Naive B cell (primary cell): Measurements from ENCODE around the gene RASL12. TPM values are rescaled to one million over a fixed set of nuclear protein-coding genes. Genes with fewer than 3 reads are reported as not detected.

ENCODE experiments used
- ATAC-seq, 2 donors: fragments of 150-1000 bp; cut with Tn5 transposase; 2 replicates each; pipeline ENCODE4 v1.10.0; 2021; ENCODE audit warnings: low read depth in 2 of 2, mild to moderate bottlenecking in 2 of 2, moderate library complexity in 2 of 2
- DNase-seq: peaks from one replicate; pipeline ENCODE4 v3.0.0; 2022
- H3K27ac Mint-ChIP-seq, 6 donors: one replicate each; pipeline ENCODE4 v1.8.0; 2020 to 2022; ENCODE audit warnings: mild to moderate bottlenecking in 6 of 6, mixed read lengths in 6 of 6, moderate library complexity in 5 of 6, inconsistent platforms in 2 of 6
- H3K27me3 Mint-ChIP-seq, 3 donors: one replicate each; pipeline ENCODE4 v1.8.0; 2021 to 2022; ENCODE audit warnings: mixed read lengths in 3 of 3, mild to moderate bottlenecking in 1 of 3
- H3K36me3 Mint-ChIP-seq, 2 donors: one replicate each; pipeline ENCODE4 v1.8.0; 2020 to 2022; ENCODE audit warnings: mixed read lengths in 2 of 2, inconsistent platforms in 1 of 2, mild to moderate bottlenecking in 1 of 2
- H3K4me1 Mint-ChIP-seq, 3 donors: one replicate each; pipeline ENCODE4 v1.8.0; 2020 to 2022; ENCODE audit warnings: mixed read lengths in 3 of 3, inconsistent platforms in 1 of 3, mild to moderate bottlenecking in 1 of 3, moderate library complexity in 1 of 3
- H3K4me3 Mint-ChIP-seq, 8 donors: one replicate each; pipeline ENCODE4 v1.8.0; 2020 to 2022; ENCODE audit warnings: mild to moderate bottlenecking in 8 of 8, mixed read lengths in 8 of 8, moderate library complexity in 8 of 8, inconsistent platforms in 2 of 8
- H3K9me3 Mint-ChIP-seq, 7 donors: one replicate each; pipeline ENCODE4 v1.8.0; 2020 to 2022; ENCODE audit warnings: mixed read lengths in 7 of 7, mild to moderate bottlenecking in 5 of 7, inconsistent platforms in 2 of 7, moderate library complexity in 1 of 7
- polyA plus RNA-seq, 6 donors: library from polyadenylated mRNA; unstranded; fragments of 300-500 nt; fragmentation: Illumina TruSeq; gene quantifications; one replicate each; pipeline ENCODE4 v1.2.3, GENCODE V29; 2021; ENCODE audit warnings: low read depth in 6 of 6

RASL12 gene
- polyA plus RNA-seq, 6 donors from 2014 or later = not detected

- Mint-ChIP-seq H3K27me3 (peaks cover 18 to 34% (median 32%) of the 10 kb centered on the region in 3 donors), H3K4me1 (peaks cover 0 to 6% (median 5%) of the 10 kb centered on the region in 3 donors), H3K4me3 (no peak overlapping the region), H3K36me3 (no peaks in the 10 kb centered on the region), H3K9me3 (no peaks in the 10 kb centered on the region), H3K27ac (peak overlapping the region in 1 of 6 donors; percentile 16)
- ATAC-seq = no peak
- no peak for DNase-seq
Measured at GRCh38 chr15:65087411-65087810, 19.6 kb upstream of the RASL12 start.

- H3K9me3 Mint-ChIP-seq = no peaks in the 10 kb centered on the region
- ATAC-seq (peak; percentile 23 to 38), DNase-seq (no peak)
- peaks cover 0 to 8% (median 7%) of the 10 kb centered on the region in 3 donors for H3K4me1 Mint-ChIP-seq
- no peak overlapping the region for H3K27ac Mint-ChIP-seq
- no peak overlapping the region for H3K4me3 Mint-ChIP-seq
- H3K36me3 Mint-ChIP-seq = no peaks in the 10 kb centered on the region
- H3K27me3 Mint-ChIP-seq = peaks cover 21 to 41% (median 38%) of the 10 kb centered on the region in 3 donors
Measured at GRCh38 chr15:65086680-65087111, 18.9 kb upstream of the RASL12 start.

GRCh38 chr15:65085990-65086679, 18.3 kb upstream of the RASL12 start:
- ATAC-seq (peak in 1 of 2 donors; percentile 32), DNase-seq (no peak)
- H3K9me3 Mint-ChIP-seq = no peaks in the 10 kb centered on the region
- peaks cover 24 to 46% (median 44%) of the 10 kb centered on the region in 3 donors for H3K27me3 Mint-ChIP-seq
- peak overlapping the region in 1 of 8 donors; percentile 57 for H3K4me3 Mint-ChIP-seq
- peaks cover 0 to 8% (median 7%) of the 10 kb centered on the region in 3 donors for H3K4me1 Mint-ChIP-seq
- H3K36me3 Mint-ChIP-seq = no peaks in the 10 kb centered on the region
- peak overlapping the region in 1 of 6 donors; percentile 9 for H3K27ac Mint-ChIP-seq

- no peak overlapping the region for H3K27ac Mint-ChIP-seq
- H3K4me1 Mint-ChIP-seq = peaks cover 0 to 8% (median 7%) of the 10 kb centered on the region in 3 donors
- peaks cover 31 to 50% (median 47%) of the 10 kb centered on the region in 3 donors for H3K27me3 Mint-ChIP-seq
- DNase-seq = no peak
- H3K4me3 Mint-ChIP-seq = no peak overlapping the region
- no peaks in the 10 kb centered on the region for H3K36me3 Mint-ChIP-seq
- H3K9me3 Mint-ChIP-seq = no peaks in the 10 kb centered on the region
- ATAC-seq = no peak
Measured at GRCh38 chr15:65085207-65085753, 17.5 kb upstream of the RASL12 start.

- H3K27me3 Mint-ChIP-seq = peaks cover 31 to 50% (median 47%) of the 10 kb centered on the region in 3 donors
- H3K4me1 Mint-ChIP-seq = peaks cover 0 to 8% (median 7%) of the 10 kb centered on the region in 3 donors
- DNase-seq (no peak), ATAC-seq (no peak)
- no peak overlapping the region for H3K27ac Mint-ChIP-seq
- H3K9me3 Mint-ChIP-seq = no peaks in the 10 kb centered on the region
- no peaks in the 10 kb centered on the region for H3K36me3 Mint-ChIP-seq
- no peak overlapping the region for H3K4me3 Mint-ChIP-seq
Measured at GRCh38 chr15:65084500-65085206, 16.9 kb upstream of the RASL12 start.

- no peak for DNase-seq
- Mint-ChIP-seq H3K9me3 (no peaks in the 10 kb centered on the region), H3K4me1 (peaks cover under 1 to 10% (median 8%) of the 10 kb centered on the region in 3 donors), H3K27me3 (peaks cover 37 to 62% (median 60%) of the 10 kb centered on the region in 3 donors), H3K4me3 (no peak overlapping the region), H3K36me3 (no peaks in the 10 kb centered on the region), H3K27ac (no peak overlapping the region)
- no peak for ATAC-seq
Measured at GRCh38 chr15:65083262-65083701, 15.5 kb upstream of the RASL12 start.

- Mint-ChIP-seq H3K27ac (peak overlapping the region in 1 of 6 donors; percentile 40), H3K4me3 (no peak overlapping the region), H3K9me3 (no peaks in the 10 kb centered on the region), H3K4me1 (peaks cover 8 to 18% (median 14%) of the 10 kb centered on the region in 3 donors), H3K27me3 (peaks cover 45 to 71% (median 68%) of the 10 kb centered on the region in 3 donors), H3K36me3 (no peaks in the 10 kb centered on the region)
- DNase-seq (no peak), ATAC-seq (no peak)
Measured at GRCh38 chr15:65082303-65082953, 14.6 kb upstream of the RASL12 start.

GRCh38 chr15:65081758-65082157, 14.0 kb upstream of the RASL12 start:
- Mint-ChIP-seq H3K27me3 (peaks cover 45 to 71% (median 68%) of the 10 kb centered on the region in 3 donors), H3K9me3 (no peaks in the 10 kb centered on the region), H3K27ac (no peak overlapping the region), H3K4me1 (peaks cover 8 to 18% (median 14%) of the 10 kb centered on the region in 3 donors), H3K4me3 (no peak overlapping the region), H3K36me3 (no peaks in the 10 kb centered on the region)
- no peak for DNase-seq
- ATAC-seq = no peak

- ATAC-seq (no peak), DNase-seq (no peak)
- no peak overlapping the region for H3K4me3 Mint-ChIP-seq
- no peaks in the 10 kb centered on the region for H3K36me3 Mint-ChIP-seq
- peaks cover 47 to 75% (median 71%) of the 10 kb centered on the region in 3 donors for H3K27me3 Mint-ChIP-seq
- no peak overlapping the region for H3K27ac Mint-ChIP-seq
- H3K9me3 Mint-ChIP-seq = no peaks in the 10 kb centered on the region
- peaks cover 8 to 18% (median 15%) of the 10 kb centered on the region in 3 donors for H3K4me1 Mint-ChIP-seq
Measured at GRCh38 chr15:65081270-65081669, 13.5 kb upstream of the RASL12 start.

GRCh38 chr15:65079580-65079979, 11.8 kb upstream of the RASL12 start:
- Mint-ChIP-seq H3K27ac (no peak overlapping the region), H3K9me3 (no peaks in the 10 kb centered on the region)

GRCh38 chr15:65077981-65078352, 10.2 kb upstream of the RASL12 start:
- Mint-ChIP-seq H3K4me3 (peak overlapping the region in 7 of 8 donors; percentile 53 to 83 (median 70)), H3K4me1 (peaks cover 10 to 18% (median 17%) of the 10 kb centered on the region in 3 donors), H3K36me3 (no peaks in the 10 kb centered on the region), H3K27ac (peak overlapping the region in 3 of 6 donors; percentile 10 to 69 (median 57)), H3K27me3 (peaks cover 38 to 51% (median 48%) of the 10 kb centered on the region in 3 donors), H3K9me3 (no peaks in the 10 kb centered on the region)
- peak; percentile 80 to 89 for ATAC-seq
- DNase-seq = peak; percentile 19

More at GRCh38 chr15:65079580-65079979, 11.8 kb upstream of the RASL12 start:
- ATAC-seq (no peak), DNase-seq (no peak)
- Mint-ChIP-seq H3K27me3 (peaks cover 49 to 67% (median 64%) of the 10 kb centered on the region in 3 donors), H3K36me3 (no peaks in the 10 kb centered on the region), H3K4me3 (no peak overlapping the region), H3K4me1 (peaks cover 10 to 18% (median 18%) of the 10 kb centered on the region in 3 donors)

- H3K4me1 Mint-ChIP-seq = peaks cover 10 to 13% (median 12%) of the 10 kb centered on the region in 3 donors
- H3K27me3 Mint-ChIP-seq = peaks cover 32 to 45% (median 43%) of the 10 kb centered on the region in 3 donors
- peak overlapping the region in 7 of 8 donors; percentile 53 to 83 (median 70) for H3K4me3 Mint-ChIP-seq
- no peak for ATAC-seq
- DNase-seq = no peak
- no peaks in the 10 kb centered on the region for H3K36me3 Mint-ChIP-seq
- no peaks in the 10 kb centered on the region for H3K9me3 Mint-ChIP-seq
- peak overlapping the region in 1 of 6 donors; percentile 10 for H3K27ac Mint-ChIP-seq
Measured at GRCh38 chr15:65077291-65077980, 9.6 kb upstream of the RASL12 start.
